GM12864 (cell line): ENCODE results near the gene RNU7-1.

Experiments
- DNase-seq: peaks from one replicate; pipeline ENCODE4 v3.0.0-alpha.2; 2011; ENCODE audit warnings: low read depth
- H3K4me3 ChIP-seq: 2 replicates; pipeline ENCODE4 v1.5.1; 2011; ENCODE audit warnings: mild to moderate bottlenecking, low read depth, low read length, control low read depth
- CTCF ChIP-seq: IDR thresholded peaks from 2 replicates; pipeline ENCODE4 v1.5.1; 2011; ENCODE audit warnings: low read depth, mild to moderate bottlenecking, moderate library complexity, low read length, control low read depth, inconsistent platforms; ENCODE audit errors: missing control alignments

RNU7-1 gene

GRCh38 chr12:6960593-6961277 lies 17.1 kb downstream of the RNU7-1 start:
- H3K4me3 ChIP-seq: peak overlapping the region; percentile 33
- TF ChIP-seq CTCF: peak; percentile 63
- no peak for DNase-seq

DNA sequence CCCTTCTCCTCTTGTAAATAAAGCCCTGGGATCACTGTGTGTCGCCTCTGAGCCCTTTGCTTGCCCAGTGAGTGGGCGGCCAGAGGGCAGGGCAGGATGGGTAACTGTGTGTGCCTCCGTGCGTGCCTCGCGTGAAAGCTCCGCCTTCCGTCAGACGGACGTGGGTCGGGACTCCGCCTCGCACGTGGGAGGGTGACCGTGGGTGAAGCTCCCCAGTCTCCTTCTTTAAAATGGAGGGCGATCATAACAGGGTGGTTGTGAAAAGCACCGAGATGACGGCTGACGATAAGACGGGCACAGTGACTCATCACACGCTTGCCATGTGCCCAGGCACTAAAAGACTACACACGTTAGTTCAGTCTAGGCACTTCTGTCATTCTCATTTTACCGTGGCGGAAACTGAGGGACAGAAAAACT lies 17.7 kb downstream of the RNU7-1 start:
- peak overlapping the region; percentile 33; the same call in 1 of the 2 replicates for H3K4me3 ChIP-seq
- DNase-seq: no peak
- no peak for TF ChIP-seq CTCF

DNA sequence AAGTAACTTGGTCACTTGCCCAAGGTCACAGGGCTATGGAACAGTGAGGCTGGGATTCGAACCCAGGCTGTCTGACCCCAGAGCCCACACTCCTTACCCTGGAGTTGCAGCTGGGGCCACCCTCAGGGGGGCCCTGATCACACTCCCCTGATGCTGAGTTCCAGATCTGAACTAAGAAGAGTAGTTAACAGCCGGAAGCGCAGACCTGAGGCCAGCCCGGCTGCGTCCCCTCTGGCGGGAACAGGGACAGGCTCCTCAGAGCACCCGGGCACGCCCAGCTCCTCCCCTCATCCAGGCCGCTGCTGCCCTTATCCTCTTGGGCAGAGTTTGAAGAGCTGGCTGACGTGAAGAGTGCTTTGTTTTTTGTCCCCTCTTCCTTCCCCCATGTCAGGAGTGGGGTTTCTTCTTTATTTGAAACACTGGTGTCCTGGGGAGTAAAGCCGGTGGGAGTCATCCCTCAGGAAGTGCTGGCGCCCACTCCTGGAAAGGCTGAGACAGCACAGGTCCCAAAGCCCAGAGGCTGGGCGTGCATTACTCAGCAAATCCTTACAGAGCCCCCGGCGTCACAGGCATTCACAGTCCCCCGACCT lies 18.2 kb downstream of the RNU7-1 start:
- no peak for DNase-seq
- no peak overlapping the region; the same call in 1 of the 2 replicates for H3K4me3 ChIP-seq
- peak; percentile 50 for TF ChIP-seq CTCF

DNA sequence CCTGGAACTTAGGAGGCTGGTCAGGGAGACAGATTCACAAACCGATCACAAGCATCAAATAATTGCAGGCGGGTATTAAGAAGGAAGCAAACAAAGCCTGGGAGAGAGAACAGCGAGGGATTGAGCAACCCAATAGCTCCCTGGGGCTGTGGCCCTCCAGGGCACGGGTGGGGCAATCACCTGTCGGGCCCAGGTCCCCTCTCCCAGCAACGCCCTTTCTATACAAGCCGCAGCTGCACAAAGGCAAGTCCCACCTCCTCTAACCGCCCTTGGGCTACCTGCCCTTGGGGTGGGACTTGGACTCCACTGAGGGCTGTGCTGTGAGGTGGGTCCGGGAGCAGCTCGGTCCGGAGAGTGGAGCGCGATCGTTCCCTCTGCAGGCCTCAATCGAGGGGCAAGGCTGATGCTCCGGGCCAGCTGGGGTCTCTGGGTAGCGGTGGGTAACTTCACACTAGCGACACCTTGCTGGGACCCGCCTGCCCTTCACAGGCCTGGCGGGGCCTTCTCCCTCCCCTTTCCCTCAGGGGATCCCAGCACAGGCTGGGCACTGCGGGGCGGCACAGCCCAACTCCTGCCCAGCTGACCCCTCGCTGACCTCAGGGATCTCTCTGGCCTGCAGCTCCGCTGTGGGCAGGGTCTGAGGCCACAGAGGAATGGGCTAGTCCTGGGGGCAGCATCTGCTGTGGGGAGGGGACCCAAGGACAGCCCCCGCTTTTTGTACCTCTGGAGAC lies 18.8 kb downstream of the RNU7-1 start:
- DNase-seq: no peak

GRCh38 chr12:6963016-6963731 lies 19.6 kb downstream of the RNU7-1 start:
- no peak overlapping the region for H3K4me3 ChIP-seq
- no peak for DNase-seq
- TF ChIP-seq CTCF: no peak

More for the DNA sequence above, 18.8 kb downstream of the RNU7-1 start:
- H3K4me3 ChIP-seq: no peak overlapping the region
- no peak for TF ChIP-seq CTCF

DNA sequence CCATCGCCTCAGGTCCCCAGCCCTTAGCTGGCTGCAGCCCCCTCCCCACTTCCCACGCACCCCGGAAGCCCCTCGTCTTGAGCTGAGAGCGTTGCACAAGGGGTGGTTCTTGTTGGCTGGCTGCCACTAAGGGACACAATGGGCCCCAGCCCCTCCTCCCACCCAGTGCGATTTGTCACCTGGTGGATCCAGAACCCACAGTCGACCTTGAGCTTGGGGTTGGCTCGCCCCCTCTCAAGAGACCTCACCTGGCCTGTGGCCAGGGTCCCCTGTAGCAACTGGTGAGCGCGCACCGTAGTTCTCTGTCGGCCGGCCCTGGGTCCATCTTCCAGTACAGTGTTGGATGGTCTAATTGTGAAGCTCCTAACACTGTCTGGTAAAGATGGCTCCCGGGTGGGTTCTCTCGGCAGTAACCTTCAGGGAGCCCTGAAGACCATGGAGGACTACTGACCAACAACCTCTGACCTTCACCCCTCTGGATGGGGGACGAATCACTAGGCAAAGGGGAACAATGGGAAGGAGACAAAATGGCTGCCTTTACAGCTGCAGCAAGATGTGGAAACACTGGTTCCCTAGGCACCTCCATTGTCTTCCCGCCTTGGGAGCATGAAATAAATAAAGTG lies 20.3 kb downstream of the RNU7-1 start:
- no peak for TF ChIP-seq CTCF
- H3K4me3 ChIP-seq: no peak overlapping the region
- no peak for DNase-seq
